Measurements from ENCODE around the gene VSTM1.

DNA sequence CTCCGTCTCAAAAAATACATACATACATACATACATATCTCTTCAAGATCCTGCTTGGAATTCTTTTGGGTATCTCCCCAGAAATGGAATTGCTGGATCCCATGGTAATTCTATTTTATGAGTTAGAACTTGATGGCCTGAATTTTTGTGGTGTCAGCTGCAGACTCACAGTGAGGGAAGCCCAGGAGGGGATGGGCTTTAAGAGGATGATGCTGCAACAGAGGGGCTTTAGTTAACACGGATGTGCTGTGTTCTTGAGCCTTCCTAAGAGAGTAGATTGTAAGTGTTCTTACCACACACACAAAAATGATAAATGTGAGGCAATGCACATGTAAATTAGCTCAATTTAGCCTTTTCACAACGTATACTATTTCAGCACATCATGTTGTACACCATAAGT is 40.5 kb downstream of the VSTM1 start:
- no peak for TF ChIP-seq POLR2A (IDR thresholded peaks at IDR 0.05; ENCODE audit: low read depth, low read length)
- TF ChIP-seq POLR2AphosphoS5 (IDR thresholded peaks at IDR 0.05; ENCODE audit: low read depth, low read length) = no peak
- TF ChIP-seq POU2F2 (IDR thresholded peaks at IDR 0.05; ENCODE audit: low read depth, low read length) = no peak
- TF ChIP-seq PAX5 (IDR thresholded peaks at IDR 0.05; ENCODE audit: insufficient read depth, low read length, severe bottlenecking) = no peak
- no peak for TF ChIP-seq TAF1 (IDR thresholded peaks at IDR 0.05; ENCODE audit: low read depth, low read length)

All from GM12891 (cell line).